ENCODE measurements around the gene PCED1B. TPM values are rescaled to one million over a fixed set of nuclear protein-coding genes. Genes with fewer than 3 reads are reported as not detected.

The PCED1B gene
- total and polyA plus RNA-seq, 4 donors: 2.2 to 8.2 (median 3.8) TPM

- no peaks in the 10 kb centered on the region for H3K4me1 ChIP-seq (ENCODE audit: control insufficient read depth in 5 of 5, insufficient read depth in 5 of 5, low read length in 5 of 5)
- no peak overlapping the region for H3K4me3 ChIP-seq
- no peak overlapping the region for H3K27ac ChIP-seq (ENCODE audit: low read depth in 1 of 2, low read length in 1 of 2)
- no peaks in the 10 kb centered on the region for H3K27me3 ChIP-seq (ENCODE audit: control insufficient read depth in 3 of 3, insufficient read depth in 3 of 3, low read length in 2 of 3)
- DNase-seq (no peak), ATAC-seq (ENCODE audit: insufficient read depth, low FRiP score) (no peak)
- H3K9me3 ChIP-seq (ENCODE audit: control insufficient read depth in 4 of 4, insufficient read depth in 3 of 4, low read length in 3 of 4): peaks cover 0 to 9% (median 1%) of the 10 kb centered on the region in 4 donors
- WGBS, 2 donors: 70 to 90% methylated on average over 4 of the region's 4 CpGs
- TF ChIP-seq CTCF (IDR thresholded peaks at IDR 0.05; ENCODE audit: control extremely low read depth, extremely low read depth): no peak
- no peaks in the 10 kb centered on the region for H3K36me3 ChIP-seq (ENCODE audit: control insufficient read depth in 4 of 4, insufficient read depth in 4 of 4, low read length in 4 of 4)
- H3K9ac ChIP-seq (ENCODE audit: insufficient read depth in 1 of 2, low read length in 2 of 2): no peak overlapping the region
Measured at GRCh38 chr12:47249082-47249481, 169.7 kb downstream of the PCED1B start.

- no peak overlapping the region for H3K27ac ChIP-seq (ENCODE audit: low read depth in 1 of 2, low read length in 1 of 2)
- no peaks in the 10 kb centered on the region for H3K4me1 ChIP-seq (ENCODE audit: control insufficient read depth in 5 of 5, insufficient read depth in 5 of 5, low read length in 5 of 5)
- no peak overlapping the region for H3K4me3 ChIP-seq
- ATAC-seq (ENCODE audit: insufficient read depth, low FRiP score) (no peak), DNase-seq (no peak)
- H3K36me3 ChIP-seq (ENCODE audit: control insufficient read depth in 4 of 4, insufficient read depth in 4 of 4, low read length in 4 of 4): no peaks in the 10 kb centered on the region
- peaks cover 0 to 9% (median 1%) of the 10 kb centered on the region in 4 donors for H3K9me3 ChIP-seq (ENCODE audit: control insufficient read depth in 4 of 4, insufficient read depth in 3 of 4, low read length in 3 of 4)
- TF ChIP-seq CTCF (IDR thresholded peaks at IDR 0.05; ENCODE audit: control extremely low read depth, extremely low read depth): no peak
- no peak overlapping the region for H3K9ac ChIP-seq (ENCODE audit: insufficient read depth in 1 of 2, low read length in 2 of 2)
- 69 to 89% methylated on average over 7 of the region's 7 CpGs for WGBS, 2 donors
- H3K27me3 ChIP-seq (ENCODE audit: control insufficient read depth in 3 of 3, insufficient read depth in 3 of 3, low read length in 2 of 3): no peaks in the 10 kb centered on the region
Measured at GRCh38 chr12:47249719-47250357, 170.4 kb downstream of the PCED1B start.

- Histone ChIP-seq H3K36me3 (ENCODE audit: control insufficient read depth in 4 of 4, insufficient read depth in 4 of 4, low read length in 4 of 4) (no peaks in the 10 kb centered on the region), H3K9ac (ENCODE audit: insufficient read depth in 1 of 2, low read length in 2 of 2) (no peak overlapping the region), H3K27ac (ENCODE audit: low read depth in 1 of 2, low read length in 1 of 2) (no peak overlapping the region), H3K4me1 (ENCODE audit: control insufficient read depth in 5 of 5, insufficient read depth in 5 of 5, low read length in 5 of 5) (no peaks in the 10 kb centered on the region), H3K4me3 (no peak overlapping the region), H3K27me3 (ENCODE audit: control insufficient read depth in 3 of 3, insufficient read depth in 3 of 3, low read length in 2 of 3) (no peaks in the 10 kb centered on the region), H3K9me3 (ENCODE audit: control insufficient read depth in 4 of 4, insufficient read depth in 3 of 4, low read length in 3 of 4) (peaks cover 0 to 9% (median 1%) of the 10 kb centered on the region in 4 donors)
- no peak for TF ChIP-seq CTCF (IDR thresholded peaks at IDR 0.05; ENCODE audit: control extremely low read depth, extremely low read depth)
- DNase-seq: no peak
- WGBS, 2 donors: 80 to 98% methylated on average over 3 of the region's 3 CpGs
- no peak for ATAC-seq (ENCODE audit: insufficient read depth, low FRiP score)
Measured at GRCh38 chr12:47251919-47252318, 172.5 kb downstream of the PCED1B start.

GRCh38 chr12:47264951-47265350 lies 185.5 kb downstream of the PCED1B start:
- 74 to 86% methylated on average over 4 of the region's 4 CpGs for WGBS, 2 donors
- H3K36me3 ChIP-seq (ENCODE audit: control insufficient read depth in 4 of 4, insufficient read depth in 4 of 4, low read length in 4 of 4): no peaks in the 10 kb centered on the region
- TF ChIP-seq CTCF (IDR thresholded peaks at IDR 0.05; ENCODE audit: control extremely low read depth, extremely low read depth): no peak
- H3K4me1 ChIP-seq (ENCODE audit: control insufficient read depth in 5 of 5, insufficient read depth in 5 of 5, low read length in 5 of 5): no peaks in the 10 kb centered on the region
- H3K27me3 ChIP-seq (ENCODE audit: control insufficient read depth in 3 of 3, insufficient read depth in 3 of 3, low read length in 2 of 3): peaks cover 0 to 2% (median 0%) of the 10 kb centered on the region in 3 donors
- DNase-seq (no peak), ATAC-seq (ENCODE audit: insufficient read depth, low FRiP score) (no peak)
- H3K4me3 ChIP-seq: no peak overlapping the region
- no peak overlapping the region for H3K27ac ChIP-seq (ENCODE audit: low read depth in 1 of 2, low read length in 1 of 2)
- peaks cover 0 to 2% (median 0%) of the 10 kb centered on the region in 4 donors for H3K9me3 ChIP-seq (ENCODE audit: control insufficient read depth in 4 of 4, insufficient read depth in 3 of 4, low read length in 3 of 4)
- no peak overlapping the region for H3K9ac ChIP-seq (ENCODE audit: insufficient read depth in 1 of 2, low read length in 2 of 2)

Measured in lung (tissue), 12 donors.